HL-60 (cell line): Measurements from ENCODE around the gene KCNQ5.

Experiments
- DNase-seq, 2 experiments: peaks; one replicate each; pipeline ENCODE4 v3.0.0-alpha.2; 2010 to 2020; ENCODE audit warnings: low read depth in 1 of 2, low spot score in 1 of 2
- H3K27ac ChIP-seq: fragments of 250-450 bp; sonication (Bioruptor Pico); replicated peaks from 2 replicates; pipeline ENCODE4 v1.5.1; 2020; ENCODE audit warnings: mild to moderate bottlenecking, moderate library complexity
- H3K27me3 ChIP-seq: fragments of 250-450 bp; sonication (Bioruptor Pico); 2 replicates; pipeline ENCODE4 v1.5.1; 2021; ENCODE audit warnings: mild to moderate bottlenecking, moderate library complexity; ENCODE audit not compliant: insufficient read depth, poor library complexity, severe bottlenecking
- H3K4me3 ChIP-seq: replicated peaks from 2 replicates; pipeline ENCODE4 v1.5.1; 2011; ENCODE audit warnings: mild to moderate bottlenecking, control low read depth, low read length; ENCODE audit not compliant: insufficient read depth
- GABPA ChIP-seq: IDR thresholded peaks from 2 replicates; pipeline ENCODE4 v1.6.1; 2012; ENCODE audit warnings: low read depth
- POLR2AphosphoS5 ChIP-seq: IDR thresholded peaks from 2 replicates; pipeline ENCODE4 v1.6.1; 2012; ENCODE audit warnings: low read depth
- SPI1 ChIP-seq: IDR thresholded peaks from 2 replicates; pipeline ENCODE4 v1.6.1; 2012; ENCODE audit warnings: low read depth, mild to moderate bottlenecking, borderline replicate concordance
- TF ChIP-seq, protein P1 (sequence below): IDR thresholded peaks from 2 replicates; pipeline ENCODE4 v1.6.1; 2012; ENCODE audit warnings: low read depth; ENCODE audit not compliant: insufficient replicate concordance
- TF ChIP-seq, protein P2 (sequence below): IDR thresholded peaks from one replicate; pipeline ENCODE4 v1.5.1; 2011; ENCODE audit warnings: low read length, control low read depth, inconsistent platforms; ENCODE audit not compliant: insufficient read depth

The KCNQ5 gene

DNA sequence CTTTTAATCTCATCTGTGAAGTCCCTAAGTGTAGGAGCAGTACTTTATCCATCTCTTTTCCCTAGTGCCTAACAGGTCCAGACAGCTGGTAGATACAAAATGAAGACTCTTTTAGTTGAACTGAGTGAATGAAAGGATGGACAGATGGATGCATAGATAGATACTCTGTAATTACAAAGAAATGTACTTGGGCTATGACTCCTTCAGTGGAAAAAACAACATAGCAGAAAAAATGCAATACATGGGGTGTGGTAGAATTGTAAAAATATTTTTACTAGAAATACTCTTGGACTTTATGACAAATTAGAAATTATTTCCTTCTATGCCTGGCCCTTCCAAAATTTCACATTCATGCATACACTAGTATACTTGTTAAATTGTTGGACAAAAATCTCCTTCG, 29.3 kb downstream of the KCNQ5 start:
- Histone ChIP-seq H3K4me3 (no peak overlapping the region), H3K27me3 (no peaks in the 10 kb centered on the region), H3K27ac (no peak overlapping the region)
- TF ChIP-seq, protein P1, sequence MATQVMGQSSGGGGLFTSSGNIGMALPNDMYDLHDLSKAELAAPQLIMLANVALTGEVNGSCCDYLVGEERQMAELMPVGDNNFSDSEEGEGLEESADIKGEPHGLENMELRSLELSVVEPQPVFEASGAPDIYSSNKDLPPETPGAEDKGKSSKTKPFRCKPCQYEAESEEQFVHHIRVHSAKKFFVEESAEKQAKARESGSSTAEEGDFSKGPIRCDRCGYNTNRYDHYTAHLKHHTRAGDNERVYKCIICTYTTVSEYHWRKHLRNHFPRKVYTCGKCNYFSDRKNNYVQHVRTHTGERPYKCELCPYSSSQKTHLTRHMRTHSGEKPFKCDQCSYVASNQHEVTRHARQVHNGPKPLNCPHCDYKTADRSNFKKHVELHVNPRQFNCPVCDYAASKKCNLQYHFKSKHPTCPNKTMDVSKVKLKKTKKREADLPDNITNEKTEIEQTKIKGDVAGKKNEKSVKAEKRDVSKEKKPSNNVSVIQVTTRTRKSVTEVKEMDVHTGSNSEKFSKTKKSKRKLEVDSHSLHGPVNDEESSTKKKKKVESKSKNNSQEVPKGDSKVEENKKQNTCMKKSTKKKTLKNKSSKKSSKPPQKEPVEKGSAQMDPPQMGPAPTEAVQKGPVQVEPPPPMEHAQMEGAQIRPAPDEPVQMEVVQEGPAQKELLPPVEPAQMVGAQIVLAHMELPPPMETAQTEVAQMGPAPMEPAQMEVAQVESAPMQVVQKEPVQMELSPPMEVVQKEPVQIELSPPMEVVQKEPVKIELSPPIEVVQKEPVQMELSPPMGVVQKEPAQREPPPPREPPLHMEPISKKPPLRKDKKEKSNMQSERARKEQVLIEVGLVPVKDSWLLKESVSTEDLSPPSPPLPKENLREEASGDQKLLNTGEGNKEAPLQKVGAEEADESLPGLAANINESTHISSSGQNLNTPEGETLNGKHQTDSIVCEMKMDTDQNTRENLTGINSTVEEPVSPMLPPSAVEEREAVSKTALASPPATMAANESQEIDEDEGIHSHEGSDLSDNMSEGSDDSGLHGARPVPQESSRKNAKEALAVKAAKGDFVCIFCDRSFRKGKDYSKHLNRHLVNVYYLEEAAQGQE = no peak
- TF ChIP-seq POLR2AphosphoS5 (no peak), GABPA (no peak), SPI1 (no peak)
- TF ChIP-seq, protein P2, sequence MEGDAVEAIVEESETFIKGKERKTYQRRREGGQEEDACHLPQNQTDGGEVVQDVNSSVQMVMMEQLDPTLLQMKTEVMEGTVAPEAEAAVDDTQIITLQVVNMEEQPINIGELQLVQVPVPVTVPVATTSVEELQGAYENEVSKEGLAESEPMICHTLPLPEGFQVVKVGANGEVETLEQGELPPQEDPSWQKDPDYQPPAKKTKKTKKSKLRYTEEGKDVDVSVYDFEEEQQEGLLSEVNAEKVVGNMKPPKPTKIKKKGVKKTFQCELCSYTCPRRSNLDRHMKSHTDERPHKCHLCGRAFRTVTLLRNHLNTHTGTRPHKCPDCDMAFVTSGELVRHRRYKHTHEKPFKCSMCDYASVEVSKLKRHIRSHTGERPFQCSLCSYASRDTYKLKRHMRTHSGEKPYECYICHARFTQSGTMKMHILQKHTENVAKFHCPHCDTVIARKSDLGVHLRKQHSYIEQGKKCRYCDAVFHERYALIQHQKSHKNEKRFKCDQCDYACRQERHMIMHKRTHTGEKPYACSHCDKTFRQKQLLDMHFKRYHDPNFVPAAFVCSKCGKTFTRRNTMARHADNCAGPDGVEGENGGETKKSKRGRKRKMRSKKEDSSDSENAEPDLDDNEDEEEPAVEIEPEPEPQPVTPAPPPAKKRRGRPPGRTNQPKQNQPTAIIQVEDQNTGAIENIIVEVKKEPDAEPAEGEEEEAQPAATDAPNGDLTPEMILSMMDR = no peak
- no peak for DNase-seq

DNA sequence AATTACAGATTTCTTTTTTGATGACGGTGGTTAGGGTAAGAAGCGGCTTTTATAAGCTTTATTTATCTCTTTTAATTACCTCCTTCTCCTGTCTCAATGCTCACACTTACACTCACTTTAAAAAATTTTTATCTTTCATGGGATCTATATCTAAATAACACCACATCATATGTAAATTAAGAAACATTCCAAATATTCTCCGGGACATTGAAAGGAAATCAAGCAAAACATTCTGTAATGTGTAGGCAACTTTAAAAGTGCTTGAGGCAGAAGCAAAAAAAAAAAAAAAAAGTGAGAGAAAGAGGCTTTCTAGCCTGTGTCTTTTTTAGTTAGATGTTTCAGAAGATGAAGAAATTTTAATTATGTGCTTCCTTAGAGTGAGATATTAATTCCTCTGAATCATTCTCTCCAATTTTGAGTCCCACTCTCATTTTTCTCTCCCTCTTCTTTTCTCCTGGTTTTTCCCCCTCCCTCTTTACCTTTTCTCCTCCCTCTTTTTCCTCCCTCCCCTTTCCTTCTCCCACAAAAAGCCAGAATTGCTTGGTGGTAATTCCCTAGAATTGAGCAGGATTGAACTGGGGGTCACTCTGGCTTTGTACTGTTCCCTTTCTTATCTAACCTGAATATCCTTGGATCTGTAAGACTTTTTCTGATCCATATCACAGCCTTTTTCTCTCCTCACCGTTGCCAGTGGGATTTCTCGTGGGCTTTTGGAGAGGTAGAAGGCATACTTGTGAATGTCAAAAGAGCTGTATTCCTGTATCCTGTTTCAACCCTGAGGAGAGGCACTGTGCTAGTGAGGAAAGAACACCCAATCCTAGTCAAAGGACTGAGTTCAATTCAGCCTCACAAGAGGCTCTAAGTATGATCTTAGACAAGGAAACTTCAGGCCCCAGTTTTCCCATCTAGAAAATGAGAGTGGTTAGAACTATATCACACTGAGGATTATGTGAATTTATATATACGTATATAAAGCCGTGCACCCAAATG, 30.4 kb downstream of the KCNQ5 start:
- no peaks in the 10 kb centered on the region for H3K27me3 ChIP-seq
- TF ChIP-seq, protein P1 = no peak
- TF ChIP-seq POLR2AphosphoS5 (no peak), GABPA (no peak), SPI1 (no peak)
- TF ChIP-seq, protein P2 = no peak
- no peak for DNase-seq
- no peak overlapping the region for H3K4me3 ChIP-seq
- H3K27ac ChIP-seq = no peak overlapping the region

DNA sequence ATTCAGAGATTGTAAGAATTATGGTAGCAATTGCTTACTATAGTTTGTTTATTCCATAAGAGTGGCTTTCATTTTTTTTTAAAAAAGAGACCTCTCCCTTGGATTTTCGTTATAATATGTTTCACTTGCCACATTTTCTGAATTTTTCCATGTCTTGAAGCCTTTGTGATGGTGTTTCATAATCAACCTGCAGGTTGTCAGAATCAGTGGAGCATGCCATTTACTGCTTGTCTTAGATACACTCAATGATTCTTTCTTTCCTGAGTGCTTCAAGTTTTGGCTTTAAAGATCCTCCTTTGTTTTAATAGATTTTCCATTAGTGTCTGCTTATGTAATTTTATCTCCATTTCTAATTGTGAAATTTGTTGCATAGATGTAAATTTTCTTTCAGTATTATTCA, 31.2 kb downstream of the KCNQ5 start:
- no peak for TF ChIP-seq GABPA
- no peak for TF ChIP-seq SPI1
- TF ChIP-seq, protein P1 = no peak
- TF ChIP-seq POLR2AphosphoS5 = no peak
- TF ChIP-seq, protein P2 = no peak
- H3K4me3 ChIP-seq = no peak overlapping the region
- no peaks in the 10 kb centered on the region for H3K27me3 ChIP-seq
- no peak overlapping the region for H3K27ac ChIP-seq
- DNase-seq = no peak
